AG20443 (cell line): ENCODE data around the gene KHK.
A peak's percentile ranks its signal among the peaks of the same experiment; 100 is the strongest.

Experiments used
- DNase-seq: peaks from one replicate; pipeline ENCODE4 v3.0.0; 2012; ENCODE audit warnings: low spot score, mixed read lengths

Gene KHK

DNA sequence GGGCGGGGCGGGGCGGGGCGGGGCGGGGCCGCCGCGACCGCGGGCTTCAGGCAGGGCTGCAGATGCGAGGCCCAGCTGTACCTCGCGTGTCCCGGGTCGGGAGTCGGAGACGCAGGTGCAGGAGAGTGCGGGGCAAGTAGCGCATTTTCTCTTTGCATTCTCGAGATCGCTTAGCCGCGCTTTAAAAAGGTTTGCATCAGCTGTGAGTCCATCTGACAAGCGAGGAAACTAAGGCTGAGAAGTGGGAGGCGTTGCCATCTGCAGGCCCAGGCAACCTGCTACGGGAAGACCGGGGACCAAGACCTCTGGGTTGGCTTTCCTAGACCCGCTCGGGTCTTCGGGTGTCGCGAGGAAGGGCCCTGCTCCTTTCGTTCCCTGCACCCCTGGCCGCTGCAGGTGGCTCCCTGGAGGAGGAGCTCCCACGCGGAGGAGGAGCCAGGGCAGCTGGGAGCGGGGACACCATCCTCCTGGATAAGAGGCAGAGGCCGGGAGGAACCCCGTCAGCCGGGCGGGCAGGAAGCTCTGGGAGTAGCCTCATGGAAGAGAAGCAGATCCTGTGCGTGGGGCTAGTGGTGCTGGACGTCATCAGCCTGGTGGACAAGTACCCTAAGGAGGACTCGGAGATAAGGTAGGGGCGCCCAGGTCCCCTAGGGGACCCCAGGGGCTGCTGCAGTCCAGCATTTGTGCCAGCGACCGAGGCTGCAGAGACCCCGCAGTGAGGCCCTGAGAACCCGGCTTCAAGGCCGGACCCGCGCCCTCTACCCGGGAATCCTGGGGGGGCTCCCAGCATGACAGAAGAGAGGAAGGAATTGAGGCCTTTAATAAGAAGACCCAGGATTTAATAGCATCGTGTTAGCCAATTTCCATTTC is at the start of gene KHK:
Gene KHK (plus strand): TSS at position 49 of the 870 bp plus-strand sequence. CDS start 488 bp downstream, at position 537.
- DNase-seq = no peak

DNA sequence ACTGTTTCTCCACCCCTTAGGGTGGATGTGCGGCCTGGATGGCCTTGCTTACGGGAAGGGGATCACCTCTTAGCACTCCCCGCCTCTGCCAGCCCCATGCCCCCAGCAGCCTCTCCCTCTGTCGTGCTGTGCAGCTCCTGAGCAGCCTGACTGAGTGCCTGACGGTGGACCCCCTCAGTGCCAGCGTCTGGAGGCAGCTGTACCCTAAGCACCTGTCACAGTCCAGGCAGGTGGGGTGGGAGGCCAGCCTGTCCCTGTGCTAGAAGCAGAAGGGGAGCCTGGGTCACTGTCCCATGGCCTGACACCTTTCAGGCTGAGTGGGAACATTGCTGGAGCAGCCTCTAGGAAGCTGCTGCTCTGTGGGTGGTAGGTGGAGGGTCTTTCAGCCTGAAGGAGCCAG is 48.6 kb upstream of the KHK start:
- no peak for DNase-seq

DNA sequence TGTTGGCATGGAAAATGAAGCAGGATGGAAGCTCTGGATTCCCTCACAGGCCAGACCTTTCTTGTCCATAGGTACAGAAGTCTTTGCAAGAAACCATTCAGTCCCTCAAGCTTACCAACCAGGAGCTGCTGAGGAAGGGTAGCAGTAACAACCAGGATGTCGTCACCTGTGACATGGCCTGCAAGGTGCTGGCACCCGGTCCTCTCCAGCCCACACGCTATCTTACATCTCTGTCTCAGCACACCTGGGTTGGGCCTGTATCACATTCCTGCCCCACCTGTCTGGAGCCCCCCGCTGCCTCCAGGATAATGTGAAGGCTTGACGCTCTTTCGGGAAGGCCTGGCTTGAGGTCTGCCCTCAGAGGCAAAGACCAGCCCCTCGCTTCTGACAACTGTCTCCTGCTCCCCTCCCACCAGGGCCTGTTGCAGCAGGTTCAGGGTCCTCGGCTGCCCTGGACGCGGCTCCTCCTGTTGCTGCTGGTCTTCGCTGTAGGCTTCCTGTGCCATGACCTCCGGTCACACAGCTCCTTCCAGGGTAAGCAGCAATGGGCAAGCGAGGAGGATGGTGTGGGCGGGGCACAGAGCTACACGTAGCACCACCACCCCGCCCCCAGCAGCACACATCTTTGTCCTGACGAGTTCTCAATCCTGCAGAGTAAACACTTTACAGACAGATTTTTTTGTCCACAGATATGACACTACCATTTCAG is 47.8 kb upstream of the KHK start:
- no peak for DNase-seq

DNA sequence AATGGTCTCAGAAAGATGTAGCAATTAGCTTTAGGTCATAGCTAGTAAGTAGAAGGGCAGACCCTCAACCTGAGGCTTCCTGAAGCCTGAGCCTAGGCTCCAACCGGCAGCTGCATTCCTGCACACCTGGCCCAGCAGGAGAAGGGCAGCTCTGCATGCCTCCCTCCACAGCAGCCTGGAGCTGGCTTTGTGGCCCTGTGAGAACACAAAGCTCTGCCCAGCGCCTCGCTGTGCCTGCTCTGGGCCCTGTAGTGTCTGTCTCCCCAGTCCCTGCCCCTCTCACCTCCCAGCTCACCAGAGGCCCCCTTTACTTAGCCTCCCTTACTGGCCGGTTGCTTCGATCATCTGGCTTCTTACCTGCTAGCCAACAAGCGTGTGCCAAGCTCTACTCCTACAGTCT is 47.1 kb upstream of the KHK start:
- no peak for DNase-seq

DNA sequence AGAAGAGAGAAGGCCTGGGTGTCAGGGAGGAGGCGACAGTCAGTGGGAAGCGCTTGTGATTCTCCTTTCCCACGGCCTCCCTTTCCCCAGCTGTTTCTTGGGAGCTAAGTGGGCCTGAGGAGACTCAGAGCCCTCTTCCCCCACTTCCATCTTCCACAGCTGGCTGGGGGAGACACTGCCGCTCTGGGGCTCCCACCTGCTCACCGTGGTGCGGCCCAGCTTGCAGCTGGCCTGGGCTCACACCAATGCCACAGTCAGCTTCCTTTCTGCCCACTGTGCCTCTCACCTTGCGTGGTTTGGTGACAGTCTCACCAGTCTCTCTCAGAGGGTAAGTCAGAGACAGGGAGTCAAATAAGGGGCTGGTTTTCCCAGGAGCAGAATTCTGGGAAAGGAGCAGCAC is 46.7 kb upstream of the KHK start:
- no peak for DNase-seq

DNA sequence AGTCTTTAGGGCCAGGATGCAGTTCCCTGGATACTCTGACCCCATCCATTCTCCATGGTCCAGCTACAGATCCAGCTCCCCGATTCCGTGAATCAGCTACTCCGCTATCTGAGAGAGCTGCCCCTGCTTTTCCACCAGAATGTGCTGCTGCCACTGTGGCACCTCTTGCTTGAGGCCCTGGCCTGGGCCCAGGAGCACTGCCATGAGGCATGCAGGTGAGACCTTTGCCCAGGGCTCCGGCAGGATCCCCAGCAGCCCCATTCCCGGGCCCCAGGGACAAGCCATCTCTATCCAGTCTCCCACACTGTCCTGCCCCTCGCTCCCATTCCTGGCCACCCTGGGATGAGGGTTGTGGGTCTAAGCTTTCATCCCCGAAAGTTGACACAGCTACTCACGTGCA is 46.3 kb upstream of the KHK start:
- DNase-seq = no peak

DNA sequence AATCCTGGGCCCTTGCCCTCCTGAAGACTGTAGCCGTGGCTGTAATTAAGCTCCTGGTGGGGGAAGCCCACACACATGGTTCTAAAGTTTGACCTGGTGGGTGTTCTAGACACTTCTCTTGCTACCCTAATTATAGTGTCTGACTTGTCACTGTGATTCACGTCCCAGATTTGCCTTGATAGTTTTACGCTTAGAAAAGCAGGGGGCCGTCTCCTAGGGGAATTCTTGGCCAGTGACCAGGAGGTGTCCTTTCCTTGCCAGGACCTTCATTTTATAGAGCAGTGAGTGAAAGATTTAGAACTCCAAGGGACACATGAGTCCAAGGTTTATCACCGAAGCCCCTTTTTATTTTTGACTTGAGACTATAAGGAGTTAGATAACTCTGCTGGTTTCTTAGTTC is 44.8 kb upstream of the KHK start:
- DNase-seq = no peak

DNA sequence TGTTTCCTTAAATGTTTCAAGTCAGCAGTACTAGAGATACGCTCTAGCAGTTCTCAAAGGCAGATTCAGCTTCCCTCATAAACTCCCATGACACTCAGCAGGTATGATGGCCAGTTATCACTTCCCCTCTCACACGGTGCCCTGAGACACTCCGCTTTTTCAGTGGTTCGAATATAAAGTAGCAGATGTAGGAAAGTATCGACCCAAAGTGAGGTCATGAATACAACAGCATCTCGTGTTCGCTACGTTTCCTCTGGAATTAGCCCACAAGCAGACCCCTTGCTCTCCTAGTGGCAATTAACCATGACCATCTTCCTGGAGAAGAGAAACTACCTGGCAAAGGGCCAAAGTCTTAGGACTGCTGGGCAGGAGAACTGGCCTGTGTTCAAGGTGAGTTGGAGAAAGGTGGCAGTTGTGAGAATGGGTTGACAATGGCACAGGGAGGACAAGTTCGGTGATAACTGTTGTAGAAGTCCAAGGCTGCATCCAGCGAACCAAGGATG is 44.4 kb upstream of the KHK start:
- DNase-seq = no peak

DNA sequence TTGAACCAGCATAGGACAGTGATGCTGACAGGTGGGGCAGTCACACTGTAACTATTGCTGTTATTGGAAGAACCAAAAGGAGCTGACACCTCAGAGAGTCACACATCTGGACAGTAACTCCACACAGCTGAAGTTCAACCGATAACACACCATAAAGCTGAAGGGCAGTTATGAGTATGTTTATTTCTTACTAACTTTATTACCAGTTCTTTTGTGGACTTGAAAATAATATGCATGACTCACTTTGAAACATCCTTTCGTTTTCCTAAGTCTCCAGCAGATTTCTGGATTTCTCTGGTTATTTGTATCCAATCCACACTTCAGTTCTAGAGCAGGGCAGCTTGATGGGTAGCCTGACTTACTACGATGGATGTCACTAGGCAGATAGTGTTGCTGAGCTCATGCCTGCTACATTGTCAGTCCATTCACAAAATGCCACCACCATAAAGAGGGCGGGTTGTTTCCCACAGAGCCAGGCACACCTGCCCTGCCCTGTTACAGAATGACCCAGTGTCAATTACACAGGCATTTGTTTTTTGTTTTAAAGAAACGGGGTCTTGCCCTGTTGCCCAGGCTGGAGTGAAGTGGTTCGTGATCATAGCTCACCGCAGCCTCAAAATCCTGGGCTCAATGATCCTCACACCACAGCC is 43.5 kb upstream of the KHK start:
- no peak for DNase-seq

DNA sequence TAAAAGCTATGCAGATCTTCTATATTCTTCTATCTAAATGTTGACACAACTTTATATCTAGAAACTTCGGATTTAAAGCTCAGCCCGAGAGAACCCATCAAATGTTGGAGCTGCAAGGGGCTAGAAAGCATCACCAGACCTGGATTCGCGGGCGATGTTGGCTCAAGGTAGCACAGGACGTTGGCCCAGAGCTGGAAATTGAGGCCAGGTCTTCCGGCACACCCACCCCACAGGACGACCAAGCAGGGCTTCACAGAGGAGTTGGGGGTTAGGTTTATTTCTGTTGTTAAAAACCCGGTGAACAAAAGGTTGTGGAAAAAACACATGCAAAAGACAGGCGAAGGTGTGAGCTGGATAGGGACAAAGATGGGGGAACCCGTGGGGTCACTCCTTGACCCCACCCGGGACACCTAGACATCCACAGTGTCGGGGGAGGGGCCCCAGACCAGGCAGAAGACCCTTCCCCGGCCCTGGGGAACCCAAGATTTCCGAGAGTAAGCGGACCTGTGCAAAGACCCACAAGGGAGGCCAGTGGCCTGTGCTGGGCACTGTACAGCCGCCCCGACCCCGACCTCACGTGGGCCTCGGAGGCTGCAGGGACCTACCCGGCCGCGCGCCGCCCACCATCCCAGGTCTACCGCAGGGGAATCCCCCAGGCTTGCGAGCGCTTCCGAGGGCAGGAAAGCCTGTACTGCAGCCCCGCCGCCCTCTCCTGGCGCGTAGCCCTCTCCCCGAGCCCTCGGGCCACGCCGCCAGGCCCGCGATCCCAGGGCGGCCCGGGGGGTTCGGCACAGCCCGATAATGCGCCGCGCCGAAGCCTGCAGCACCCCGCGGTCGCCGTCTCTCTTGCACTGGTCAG is 36.9 kb upstream of the KHK start:
- DNase-seq = peak; percentile 62

DNA sequence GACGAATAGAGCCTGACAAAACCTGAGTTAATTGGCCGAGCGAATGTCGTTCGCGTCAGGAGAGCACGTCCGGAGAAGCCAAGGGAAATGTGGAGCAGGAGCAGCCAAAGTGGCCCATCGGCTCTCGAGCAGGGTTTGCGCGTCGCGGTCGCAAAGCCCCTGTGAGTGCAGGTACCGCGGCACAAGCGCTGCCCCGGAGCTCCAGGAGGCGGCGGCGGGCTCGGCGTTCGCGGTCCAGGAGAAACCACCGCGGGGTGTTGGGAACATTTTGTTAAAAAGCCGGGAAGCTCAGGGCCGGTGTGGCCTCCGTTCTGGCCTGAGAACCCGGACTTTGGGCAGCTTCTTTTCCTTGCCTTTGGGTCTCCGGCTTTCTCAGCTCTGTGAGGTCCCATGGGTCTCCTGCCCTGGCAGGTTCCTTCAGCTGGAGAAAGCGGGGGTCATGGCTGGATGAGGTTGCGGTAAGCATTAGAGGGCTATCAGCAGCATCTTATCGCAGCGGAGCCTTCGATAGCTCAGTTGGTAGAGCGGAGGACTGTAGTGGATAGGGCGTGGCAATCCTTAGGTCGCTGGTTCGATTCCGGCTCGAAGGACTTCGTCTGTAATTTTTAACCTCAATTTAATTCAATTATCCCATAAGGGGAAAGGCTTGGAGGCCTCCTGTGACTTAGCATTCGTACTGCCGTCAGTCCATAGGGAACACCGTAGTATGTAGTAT is 36.1 kb upstream of the KHK start:
- DNase-seq = peak; percentile 86

DNA sequence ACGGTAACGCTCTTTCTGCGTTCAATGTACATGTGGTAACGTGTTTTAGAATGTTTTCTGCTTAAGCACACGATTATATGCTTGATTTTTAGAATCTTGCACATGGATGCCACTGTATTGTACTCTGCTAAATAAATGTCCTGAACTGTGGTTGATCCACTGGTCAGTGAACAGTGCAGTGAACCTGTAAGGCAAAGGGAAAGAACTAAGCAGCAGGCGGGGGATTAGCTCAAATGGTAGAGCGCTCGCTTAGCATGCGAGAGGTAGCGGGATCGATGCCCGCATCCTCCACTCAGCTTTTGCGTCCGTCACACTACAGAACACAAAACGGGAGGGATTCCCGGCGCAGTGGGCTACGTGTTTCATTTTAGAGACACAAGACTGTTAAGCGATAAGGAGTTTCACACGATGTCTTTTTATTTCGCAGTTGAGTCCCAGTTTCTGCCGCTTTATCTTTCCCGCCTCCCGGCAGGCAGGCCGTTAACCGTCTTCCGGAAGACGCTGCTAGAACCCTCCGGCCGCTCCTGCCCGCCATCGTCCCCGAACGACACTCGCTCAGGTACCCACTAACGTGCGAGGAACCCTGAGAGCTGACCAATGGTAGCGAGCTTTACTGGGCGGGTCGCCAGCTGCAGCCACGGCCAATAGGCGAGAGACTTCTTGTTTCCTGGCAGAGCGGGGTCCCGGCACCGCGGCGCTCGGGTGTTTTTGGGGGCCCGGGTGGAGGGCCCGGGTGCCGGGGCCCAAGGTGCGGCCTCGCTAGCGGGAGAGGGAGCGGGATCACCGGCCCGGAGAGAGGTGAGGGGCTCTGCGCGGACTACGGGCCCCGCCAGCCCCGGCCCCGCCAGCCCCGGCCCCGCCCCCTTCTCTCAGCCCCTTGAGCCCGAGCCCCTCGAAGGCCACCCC is 35.3 kb upstream of the KHK start, which contains the start of gene AGBL5:
Gene AGBL5 (plus strand): TSS at position 673 of the 906 bp plus-strand sequence. CDS start 1,291 bp downstream, outside the sequence.
- peak; percentile 97 for DNase-seq

DNA sequence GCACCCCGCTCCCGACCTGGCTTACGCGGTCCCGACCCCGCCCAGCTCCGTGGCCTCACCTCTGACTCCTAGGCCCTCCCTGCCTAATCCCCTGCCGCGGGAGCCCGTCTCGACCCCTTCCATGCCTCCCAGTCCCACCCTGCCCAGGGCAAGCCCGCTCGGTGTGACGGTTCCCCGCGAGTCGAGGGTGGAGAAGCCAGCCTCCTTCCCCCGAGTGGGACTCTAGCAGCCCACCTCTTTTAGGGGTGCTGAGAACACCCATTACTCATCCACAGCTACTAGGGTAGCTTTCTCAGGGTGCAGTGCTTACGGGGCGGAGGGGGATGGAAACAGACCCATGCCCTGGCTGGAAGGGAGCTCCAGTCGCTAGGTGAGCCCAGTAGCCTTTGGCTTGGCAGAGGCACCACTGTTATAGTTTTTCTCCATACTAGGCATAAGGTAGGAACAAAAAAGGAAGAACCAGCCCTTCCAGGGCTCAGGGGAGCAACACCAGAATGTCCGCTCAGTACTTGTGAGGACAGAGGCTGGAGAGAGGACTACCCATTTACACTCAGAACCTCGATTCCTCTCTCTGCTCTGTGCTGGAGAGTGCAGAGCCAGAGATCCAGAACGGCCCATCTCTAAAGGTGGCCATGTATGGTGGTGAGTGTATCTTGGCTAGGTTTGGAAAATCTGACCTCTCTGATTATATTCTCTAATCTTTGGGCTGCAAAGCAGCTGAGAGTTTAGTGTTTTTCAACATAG is 34.5 kb upstream of the KHK start:
- DNase-seq = no peak

DNA sequence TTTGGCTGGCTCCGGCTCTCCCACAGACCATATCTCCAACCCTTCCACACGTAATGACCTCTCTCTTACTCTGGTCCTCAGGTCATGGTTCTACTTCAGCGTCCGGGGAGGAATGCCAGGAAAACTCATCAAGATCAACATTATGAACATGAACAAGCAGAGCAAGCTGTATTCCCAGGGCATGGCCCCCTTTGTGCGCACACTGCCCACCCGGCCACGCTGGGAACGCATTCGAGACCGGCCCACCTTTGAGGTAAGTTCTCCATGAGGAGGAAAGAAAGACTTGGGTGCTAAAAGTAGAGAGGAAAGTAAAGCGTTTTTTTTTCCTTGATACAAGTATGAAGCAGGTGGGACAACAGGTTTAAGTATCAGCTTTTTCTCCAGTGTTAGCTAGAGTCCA is 33.3 kb upstream of the KHK start:
- DNase-seq = no peak

DNA sequence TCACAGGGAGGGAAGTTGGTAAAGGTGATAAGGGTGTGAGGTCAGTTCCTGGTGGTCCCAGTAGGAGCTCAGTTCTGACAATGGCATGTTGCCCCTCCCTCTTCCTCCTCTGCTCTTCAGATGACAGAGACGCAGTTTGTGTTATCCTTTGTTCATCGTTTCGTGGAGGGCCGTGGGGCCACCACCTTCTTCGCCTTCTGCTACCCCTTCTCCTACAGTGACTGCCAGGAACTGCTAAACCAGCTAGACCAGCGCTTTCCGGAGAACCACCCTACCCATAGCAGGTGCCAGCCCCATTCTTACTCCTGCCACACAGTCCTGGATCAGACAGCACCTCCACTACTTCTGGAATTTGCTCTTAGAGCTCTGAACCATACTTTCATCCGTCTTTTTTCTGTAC is 32.8 kb upstream of the KHK start:
- no peak for DNase-seq

DNA sequence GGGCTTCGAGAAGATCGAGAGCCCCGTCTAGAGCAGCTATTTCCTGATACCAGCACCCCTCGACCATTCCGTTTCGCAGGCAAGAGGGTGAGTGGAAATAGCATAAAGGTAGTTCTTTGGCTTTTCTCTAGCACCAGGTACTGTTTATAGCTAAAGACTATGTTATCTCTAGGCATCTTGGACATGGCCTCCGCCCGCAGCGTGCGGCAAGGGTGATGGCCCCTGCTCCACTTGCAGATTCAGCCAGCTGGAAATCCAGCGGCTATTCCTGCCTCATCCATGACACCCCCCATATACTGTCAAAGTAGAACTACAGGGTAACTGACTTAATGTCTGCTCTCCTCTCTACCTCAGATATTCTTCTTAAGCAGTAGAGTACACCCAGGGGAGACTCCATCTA is 31.9 kb upstream of the KHK start:
- no peak for DNase-seq

DNA sequence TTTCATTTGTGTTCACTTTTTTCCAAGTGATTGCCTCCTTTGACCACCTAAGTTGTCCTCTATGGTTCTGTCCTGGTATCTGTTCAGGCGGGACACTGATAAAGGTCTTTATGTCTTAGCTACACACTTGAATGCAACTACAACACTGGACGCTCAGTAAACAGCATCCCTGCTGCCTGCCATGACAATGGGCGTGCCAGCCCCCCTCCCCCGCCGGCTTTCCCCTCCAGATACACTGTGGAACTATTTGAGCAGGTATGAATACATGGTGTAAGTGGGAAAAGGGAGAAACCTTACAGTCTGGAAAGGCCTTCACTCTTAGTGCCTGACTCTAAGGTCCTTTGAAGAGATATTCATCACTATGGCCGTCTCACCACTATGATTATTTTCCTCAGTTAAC is 29.4 kb upstream of the KHK start:
- no peak for DNase-seq

DNA sequence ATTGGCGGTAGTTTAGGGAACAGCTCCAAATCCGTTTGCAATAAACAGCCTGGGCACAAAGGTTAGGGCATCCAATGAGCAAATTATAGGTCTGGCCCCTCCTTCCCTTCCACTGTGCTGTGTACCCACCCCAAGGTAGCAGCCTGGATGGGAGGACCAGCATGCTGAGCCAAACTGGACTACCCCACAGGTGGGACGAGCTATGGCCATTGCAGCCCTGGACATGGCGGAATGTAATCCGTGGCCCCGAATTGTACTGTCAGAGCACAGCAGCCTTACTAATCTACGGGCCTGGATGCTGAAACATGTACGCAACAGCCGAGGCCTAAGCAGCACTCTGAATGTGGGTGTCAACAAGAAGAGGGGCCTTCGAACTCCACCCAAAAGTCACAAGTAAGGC is 28.4 kb upstream of the KHK start:
- no peak for DNase-seq

DNA sequence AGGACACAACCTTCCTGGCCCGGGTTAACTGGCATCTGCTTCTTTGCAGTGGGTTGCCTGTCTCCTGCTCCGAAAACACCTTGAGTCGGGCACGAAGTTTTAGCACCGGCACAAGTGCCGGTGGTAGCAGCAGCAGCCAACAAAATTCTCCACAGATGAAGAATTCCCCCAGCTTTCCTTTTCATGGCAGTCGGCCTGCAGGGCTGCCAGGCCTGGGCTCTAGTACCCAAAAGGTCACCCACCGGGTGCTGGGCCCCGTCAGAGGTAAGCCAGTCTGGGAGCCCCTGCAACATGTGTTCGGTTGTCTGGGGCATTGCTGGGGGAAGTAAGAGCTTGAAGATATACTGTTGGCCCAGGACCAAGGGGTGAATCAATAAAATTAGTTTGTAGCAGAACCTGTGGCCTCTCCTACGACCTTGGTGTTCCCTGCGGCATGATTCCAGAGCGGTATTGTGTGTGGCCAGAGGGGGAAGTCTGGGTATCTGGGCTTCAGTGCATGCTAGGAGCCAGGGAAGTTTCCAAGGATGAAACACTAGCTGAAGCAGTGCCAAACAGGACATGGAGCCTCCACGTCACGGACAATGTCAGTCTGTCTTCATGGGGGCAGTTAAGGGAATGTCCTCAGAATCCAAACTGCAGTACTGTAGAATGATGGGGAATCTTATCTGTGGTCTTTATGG is 27.3 kb upstream of the KHK start:
- no peak for DNase-seq
